Fibroblast of villous mesenchyme (primary cell): ENCODE results near the gene CMIP. TPM values are rescaled to one million over a fixed set of nuclear protein-coding genes. Genes with fewer than 3 reads are reported as not detected.

Source experiments
- DNase-seq: peaks from one replicate; pipeline ENCODE4 v3.0.0-alpha.2; 2010; ENCODE audit warnings: low read depth
- H3K4me3 ChIP-seq: 2 replicates; pipeline ENCODE4 v1.5.1; 2011; ENCODE audit warnings: low read depth, mild to moderate bottlenecking, low read length
- CTCF ChIP-seq: IDR thresholded peaks from 2 replicates; pipeline ENCODE4 v1.5.1; 2012; ENCODE audit warnings: low read depth, mild to moderate bottlenecking, low read length; ENCODE audit not compliant: insufficient read depth
- total RNA-seq: library from RNA; depleted of rRNA; stranded (reverse); fragments of >200 nt; gene quantifications from 2 replicates; pipeline ENCODE4 v1.2.3, GENCODE V29; 2012

Gene CMIP
- total RNA-seq, 1 donor = 7.8 TPM

- DNase-seq = no peak
- H3K4me3 ChIP-seq = no peak overlapping the region
- no peak for TF ChIP-seq CTCF
Measured at GRCh38 chr16:81554979-81555378, 110.4 kb downstream of the CMIP start.

- no peak for DNase-seq
- H3K4me3 ChIP-seq = no peak overlapping the region
- TF ChIP-seq CTCF = no peak
Measured at GRCh38 chr16:81555660-81556059, 111.1 kb downstream of the CMIP start.

- TF ChIP-seq CTCF = no peak
- peak; percentile 21 for DNase-seq
- no peak overlapping the region for H3K4me3 ChIP-seq
Measured at GRCh38 chr16:81556715-81557284, 112.2 kb downstream of the CMIP start.

GRCh38 chr16:81558077-81558443, 113.5 kb downstream of the CMIP start:
- TF ChIP-seq CTCF = no peak
- DNase-seq = no peak
- no peak overlapping the region for H3K4me3 ChIP-seq

GRCh38 chr16:81558444-81559175, 114.0 kb downstream of the CMIP start:
- no peak overlapping the region for H3K4me3 ChIP-seq
- no peak for TF ChIP-seq CTCF
- no peak for DNase-seq

GRCh38 chr16:81560979-81561657, 116.5 kb downstream of the CMIP start:
- no peak for TF ChIP-seq CTCF
- no peak overlapping the region for H3K4me3 ChIP-seq
- peak; percentile 28 for DNase-seq
